Breast epithelium (tissue), 4 donors: Measurements from ENCODE around the gene DCDC1. TPM values are rescaled to one million over a fixed set of nuclear protein-coding genes. Genes with fewer than 3 reads are reported as not detected.

Experiments
- DNase-seq, 2 donors: peaks; one replicate each; pipeline ENCODE4 v3.0.0-alpha.2; 2019; ENCODE audit warnings: low spot score in 2 of 2
- H3K27ac ChIP-seq, 2 donors: fragments of 200-600 bp; sonication (generic) in 1 of 2; one replicate each; pipeline ENCODE4 v1.5.1; 2016 to 2019; ENCODE audit warnings: mild to moderate bottlenecking in 1 of 2
- H3K27me3 ChIP-seq, 2 donors: fragments of 200-600 bp; sonication (generic) in 1 of 2; one replicate each; pipeline versions ENCODE4 v1.5.1 to v1.6.0; 2017 to 2019; ENCODE audit warnings: control low read depth in 1 of 2, mild to moderate bottlenecking in 1 of 2
- H3K36me3 ChIP-seq: fragments of 200-600 bp; one replicate; pipeline ENCODE4 v1.5.1; 2019
- H3K4me1 ChIP-seq, 2 donors: fragments of 200-600 bp; sonication (generic); one replicate each; pipeline ENCODE4 v1.5.1; 2016 to 2019; ENCODE audit warnings: control low read depth in 1 of 2
- H3K4me3 ChIP-seq, 3 donors: fragments of 200-600 bp; sonication (generic); 1 replicate in 2 of 3; 2 replicates in 1 of 3; pipeline ENCODE4 v1.5.1; 2016 to 2019; ENCODE audit warnings: mild to moderate bottlenecking in 3 of 3, moderate library complexity in 2 of 3
- H3K9me3 ChIP-seq, 2 donors: fragments of 200-600 bp; sonication (generic) in 1 of 2; one replicate each; pipeline ENCODE4 v1.5.1; 2016 to 2019; ENCODE audit warnings: control low read depth in 1 of 2
- POLR2A ChIP-seq: fragments of 450-650 bp; IDR thresholded peaks from one replicate; pipeline ENCODE4 v1.6.1; 2016; ENCODE audit warnings: antibody characterized with exemption, mild to moderate bottlenecking, moderate library complexity
- POLR2AphosphoS5 ChIP-seq, 3 donors: sonication (generic); formaldehyde crosslinking; IDR thresholded peaks; one replicate each; pipeline ENCODE4 v1.6.1; 2017; ENCODE audit warnings: antibody characterized with exemption in 3 of 3
- intact Hi-C: fragments of 100-400 bp; cut with DNase I; formaldehyde crosslinking; loops from one replicate; pipeline ENCODE4 v1.15.1; 2023; ENCODE audit warnings: low total_unique reads
- total RNA-seq, 3 donors: library from RNA; depleted of rRNA; stranded (reverse); fragments of >200 nt; gene quantifications; one replicate each; pipeline ENCODE4 v1.1.0, GENCODE V29; 2016
- TF ChIP-seq, protein P1 (sequence below), 3 donors: fragments of 450-650 bp; IDR thresholded peaks; one replicate each; pipeline ENCODE4 v1.5.1; 2016 to 2017; ENCODE audit warnings: antibody characterized with exemption in 3 of 3, mild to moderate bottlenecking in 3 of 3, moderate library complexity in 3 of 3

DCDC1 gene, protein sequence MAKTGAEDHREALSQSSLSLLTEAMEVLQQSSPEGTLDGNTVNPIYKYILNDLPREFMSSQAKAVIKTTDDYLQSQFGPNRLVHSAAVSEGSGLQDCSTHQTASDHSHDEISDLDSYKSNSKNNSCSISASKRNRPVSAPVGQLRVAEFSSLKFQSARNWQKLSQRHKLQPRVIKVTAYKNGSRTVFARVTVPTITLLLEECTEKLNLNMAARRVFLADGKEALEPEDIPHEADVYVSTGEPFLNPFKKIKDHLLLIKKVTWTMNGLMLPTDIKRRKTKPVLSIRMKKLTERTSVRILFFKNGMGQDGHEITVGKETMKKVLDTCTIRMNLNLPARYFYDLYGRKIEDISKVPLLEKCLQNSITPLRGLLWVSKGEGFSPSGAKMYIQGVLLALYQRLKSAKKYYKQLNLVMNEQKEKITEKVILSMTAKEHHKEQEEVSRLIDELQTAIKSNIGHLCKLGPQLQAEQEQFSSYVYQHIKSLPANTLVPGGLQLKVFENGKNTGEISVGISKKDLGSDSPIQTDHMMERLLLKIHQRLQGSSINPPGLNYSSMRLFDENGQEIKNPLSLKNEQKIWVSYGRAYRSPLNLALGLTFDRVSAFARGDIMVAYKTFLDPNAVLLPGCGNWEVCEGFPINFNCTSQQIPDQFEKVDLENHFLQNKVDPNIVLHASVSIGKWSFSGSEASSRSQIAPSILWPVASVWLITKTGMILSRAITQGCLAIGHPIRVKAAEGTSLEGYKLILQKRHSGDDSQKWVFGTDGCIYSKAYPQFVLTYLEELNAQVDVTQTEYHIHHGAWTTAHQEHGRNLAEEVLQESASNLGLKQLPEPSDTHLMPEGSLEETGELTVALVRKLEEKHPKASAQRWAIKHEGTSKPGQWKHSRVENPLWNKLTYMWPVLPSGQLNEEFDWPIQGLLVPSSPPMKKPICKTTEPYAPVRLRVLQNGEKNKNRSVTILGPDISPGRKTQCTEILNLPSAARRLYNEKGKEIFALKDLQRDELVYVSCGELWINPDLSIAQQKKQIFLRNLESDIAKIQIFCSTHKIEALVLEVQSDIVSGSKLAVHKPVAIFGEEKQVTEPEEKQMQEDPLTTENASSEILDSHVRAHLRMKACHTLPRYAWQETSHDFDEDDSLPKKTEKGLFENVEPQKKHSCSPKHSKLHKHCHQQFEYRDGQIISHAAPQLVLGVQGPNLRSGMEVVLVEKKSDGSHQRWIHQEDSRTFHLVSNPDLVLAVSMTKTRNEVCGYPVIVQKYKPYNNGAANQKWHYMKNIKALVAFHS (N-terminal part only)
- total RNA-seq = 1 to 10 TPM in 2 of 3 donors, under 1 TPM in 1; 0.32 to 5.6 (median 3.8) TPM

DNA sequence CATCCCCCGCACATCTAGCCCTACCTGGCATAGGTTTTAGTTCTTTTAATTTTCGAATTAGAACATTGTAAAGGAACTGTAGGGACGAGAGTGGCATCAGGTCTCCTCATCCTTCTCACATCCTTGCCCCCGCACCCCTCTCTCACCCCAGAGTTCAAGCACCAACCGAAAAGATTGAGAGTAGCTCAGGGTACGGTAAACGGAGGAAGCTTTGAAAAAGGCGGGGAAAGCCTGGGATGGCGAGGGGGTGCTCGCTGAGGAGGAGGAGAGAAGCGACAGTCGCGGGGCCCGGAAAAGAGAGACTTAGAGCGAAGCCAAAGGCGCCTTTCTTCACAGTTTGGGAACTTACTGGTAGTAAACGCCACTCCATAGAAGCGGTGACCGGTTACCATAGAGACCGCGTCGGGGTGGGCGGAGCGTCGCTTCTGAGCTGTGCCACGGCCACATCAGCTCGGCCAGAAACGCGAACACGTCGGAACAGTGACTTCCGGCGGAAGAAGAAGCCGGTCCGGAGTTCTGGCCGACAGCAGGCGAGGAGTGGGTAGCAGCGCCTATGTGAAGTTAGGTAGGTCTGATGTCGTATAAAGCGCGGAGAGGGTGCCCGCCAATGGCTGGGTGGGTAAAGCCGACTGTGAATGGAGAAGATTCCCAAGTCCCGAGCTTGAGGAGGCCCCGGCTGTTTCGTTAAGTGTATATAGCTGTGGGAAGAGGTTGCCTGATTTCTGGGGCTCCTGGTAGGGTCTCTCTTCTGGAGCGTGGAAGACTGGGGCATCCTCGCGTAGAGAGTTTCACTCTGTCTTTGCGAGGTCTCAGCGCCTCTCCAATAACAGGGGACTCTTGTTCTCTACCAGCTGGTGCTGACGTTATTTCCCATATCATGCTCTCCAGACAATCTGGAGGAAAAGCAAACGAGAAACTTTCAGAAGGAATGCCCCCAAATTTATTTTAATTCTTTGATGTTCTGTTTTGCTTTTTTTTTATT lies at the start of gene DCDC1, which contains the start of gene DNAJC24:
Gene DCDC1 (minus strand): TSS at position 392 of the 982 bp plus-strand sequence. CDS start 41,459 bp downstream, outside the sequence.
Gene DNAJC24 (plus strand): TSS at position 513 of the 982 bp plus-strand sequence. CDS start 889 bp downstream, outside the sequence.
- H3K27me3 ChIP-seq = no peaks in the 10 kb centered on the region
- H3K9me3 ChIP-seq = no peaks in the 10 kb centered on the region
- H3K27ac ChIP-seq = peak within 1 kb of the TSS; percentile 78 to 85
- H3K36me3 ChIP-seq = no peaks in the 10 kb centered on the region
- H3K4me3 ChIP-seq = peak within 1 kb of the TSS; percentile 76 to 83 (median 81)
- TF ChIP-seq POLR2A = no peak
- TF ChIP-seq POLR2AphosphoS5 (IDR thresholded peaks at IDR 0.05) = peak in 2 of 3 donors; percentile 31 to 49
- intact Hi-C loops = no loop called here
- peak; percentile 73 to 86 for DNase-seq
- no peaks in the 10 kb centered on the region for H3K4me1 ChIP-seq

DNA sequence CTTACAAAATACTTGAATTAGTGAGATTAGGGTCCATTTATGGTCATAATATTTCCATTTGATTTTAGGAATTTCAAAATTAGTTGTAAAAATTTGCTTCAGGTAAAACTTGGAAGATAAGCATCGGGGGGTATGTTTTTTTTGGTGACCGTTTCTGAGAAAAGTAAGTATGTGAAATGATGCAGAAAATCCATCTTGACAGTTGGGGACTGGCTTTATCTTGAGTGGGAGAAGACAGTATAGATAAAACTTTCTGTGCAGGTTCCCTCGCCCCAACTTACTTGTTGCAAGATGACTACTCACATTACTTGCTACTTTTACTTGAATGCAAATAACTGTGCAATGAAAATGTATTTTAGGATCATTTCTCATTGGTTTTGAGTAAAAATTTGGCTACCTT lies 49.6 kb upstream of the DCDC1 start:
- Histone ChIP-seq H3K27me3 (no peaks in the 10 kb centered on the region), H3K36me3 (no peaks in the 10 kb centered on the region), H3K4me3 (no peak overlapping the region), H3K9me3 (no peaks in the 10 kb centered on the region), H3K27ac (no peak overlapping the region), H3K4me1 (no peaks in the 10 kb centered on the region)
- TF ChIP-seq POLR2A (no peak), POLR2AphosphoS5 (IDR thresholded peaks at IDR 0.05) (no peak)
- TF ChIP-seq, protein P1, sequence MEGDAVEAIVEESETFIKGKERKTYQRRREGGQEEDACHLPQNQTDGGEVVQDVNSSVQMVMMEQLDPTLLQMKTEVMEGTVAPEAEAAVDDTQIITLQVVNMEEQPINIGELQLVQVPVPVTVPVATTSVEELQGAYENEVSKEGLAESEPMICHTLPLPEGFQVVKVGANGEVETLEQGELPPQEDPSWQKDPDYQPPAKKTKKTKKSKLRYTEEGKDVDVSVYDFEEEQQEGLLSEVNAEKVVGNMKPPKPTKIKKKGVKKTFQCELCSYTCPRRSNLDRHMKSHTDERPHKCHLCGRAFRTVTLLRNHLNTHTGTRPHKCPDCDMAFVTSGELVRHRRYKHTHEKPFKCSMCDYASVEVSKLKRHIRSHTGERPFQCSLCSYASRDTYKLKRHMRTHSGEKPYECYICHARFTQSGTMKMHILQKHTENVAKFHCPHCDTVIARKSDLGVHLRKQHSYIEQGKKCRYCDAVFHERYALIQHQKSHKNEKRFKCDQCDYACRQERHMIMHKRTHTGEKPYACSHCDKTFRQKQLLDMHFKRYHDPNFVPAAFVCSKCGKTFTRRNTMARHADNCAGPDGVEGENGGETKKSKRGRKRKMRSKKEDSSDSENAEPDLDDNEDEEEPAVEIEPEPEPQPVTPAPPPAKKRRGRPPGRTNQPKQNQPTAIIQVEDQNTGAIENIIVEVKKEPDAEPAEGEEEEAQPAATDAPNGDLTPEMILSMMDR (IDR thresholded peaks at IDR 0.05) = no peak
- intact Hi-C loops = no loop called here
- DNase-seq = no peak

DNA sequence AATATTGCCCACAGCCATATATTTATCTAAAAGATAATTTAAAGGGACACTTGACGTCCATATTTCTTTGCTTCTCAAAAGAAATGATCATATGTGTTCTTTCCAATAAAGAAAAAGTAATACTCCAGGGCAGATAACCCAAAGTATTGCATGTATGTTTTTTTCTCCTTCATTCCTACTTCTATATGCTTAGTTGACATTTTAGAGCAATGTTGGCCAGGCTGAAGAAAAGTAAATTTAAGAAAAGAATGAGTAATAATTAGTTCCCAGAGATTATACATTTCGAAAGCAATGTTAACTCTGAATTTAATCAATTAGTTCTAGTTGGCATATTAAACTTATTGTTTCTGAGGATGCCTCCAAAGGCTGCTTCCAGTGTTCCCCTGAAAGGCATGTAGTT lies 48.3 kb upstream of the DCDC1 start:
- H3K4me3 ChIP-seq = no peak overlapping the region
- H3K36me3 ChIP-seq = no peaks in the 10 kb centered on the region
- H3K27me3 ChIP-seq = no peaks in the 10 kb centered on the region
- TF ChIP-seq POLR2A (no peak), POLR2AphosphoS5 (IDR thresholded peaks at IDR 0.05) (no peak)
- TF ChIP-seq, protein P1 (IDR thresholded peaks at IDR 0.05) = no peak
- no peak overlapping the region for H3K27ac ChIP-seq
- H3K4me1 ChIP-seq = no peaks in the 10 kb centered on the region
- intact Hi-C loops = no loop called here
- H3K9me3 ChIP-seq = no peaks in the 10 kb centered on the region
- no peak for DNase-seq

DNA sequence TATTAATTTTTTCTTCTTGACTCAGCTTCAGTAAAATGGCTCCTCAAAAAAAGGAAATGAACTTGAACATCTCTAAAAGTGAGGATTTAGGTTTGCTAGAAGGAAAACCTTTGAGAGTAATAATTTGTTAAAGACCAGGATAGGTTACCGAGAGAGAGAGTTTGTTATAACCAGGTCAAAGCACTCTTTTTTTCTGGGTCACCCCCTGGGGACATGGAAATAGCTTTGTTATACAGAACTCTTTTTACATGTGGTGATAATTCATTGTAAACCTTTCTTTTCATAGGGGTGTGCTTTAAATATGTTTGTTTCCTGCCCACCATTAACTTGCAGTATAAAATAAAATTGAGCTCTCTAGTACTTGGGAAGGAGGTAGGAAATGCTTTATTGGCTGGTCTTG lies 47.8 kb upstream of the DCDC1 start:
- intact Hi-C loops = no loop called here
- H3K36me3 ChIP-seq = no peaks in the 10 kb centered on the region

More for the DNA sequence above, 47.8 kb upstream of the DCDC1 start:
- Histone ChIP-seq H3K9me3 (no peaks in the 10 kb centered on the region), H3K27me3 (no peaks in the 10 kb centered on the region), H3K4me1 (no peaks in the 10 kb centered on the region), H3K27ac (no peak overlapping the region), H3K4me3 (no peak overlapping the region)
- no peak for DNase-seq
- TF ChIP-seq POLR2AphosphoS5 (IDR thresholded peaks at IDR 0.05) (no peak), POLR2A (no peak)
- TF ChIP-seq, protein P1 (IDR thresholded peaks at IDR 0.05) = no peak
